ENCODE measurements around the gene ZRANB3.
A peak's percentile ranks its signal among the peaks of the same experiment; 100 is the strongest.

Gene ZRANB3

DNA sequence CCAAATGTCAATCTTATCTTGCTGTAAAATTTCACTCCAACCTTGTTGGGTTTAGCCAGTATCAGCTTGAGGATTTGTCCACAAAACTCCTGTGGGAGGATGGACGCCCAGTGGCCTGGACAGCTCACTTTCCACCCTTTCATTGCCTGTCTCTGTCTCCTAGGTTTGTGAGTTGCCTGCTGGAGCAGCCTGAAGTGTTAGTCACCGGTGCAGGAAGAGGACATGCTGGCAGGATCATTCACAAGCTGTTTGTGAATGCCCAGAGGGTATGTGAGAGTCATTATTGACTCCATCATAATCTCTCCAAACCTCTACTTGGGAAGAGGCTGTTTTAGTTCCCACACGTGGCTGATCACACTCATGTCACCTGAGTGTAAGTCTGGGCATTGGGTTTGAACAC lies 366.6 kb downstream of the ZRANB3 start:
- H3K4me3 Mint-ChIP-seq: no peak overlapping the region
- H3K36me3 Mint-ChIP-seq: peaks cover 26% of the 10 kb centered on the region
- no peak overlapping the region for H3K27ac Mint-ChIP-seq
- no peaks in the 10 kb centered on the region for H3K27me3 Mint-ChIP-seq
- H3K4me1 Mint-ChIP-seq: peaks cover 18% of the 10 kb centered on the region
- no peaks in the 10 kb centered on the region for H3K9me3 Mint-ChIP-seq

DNA sequence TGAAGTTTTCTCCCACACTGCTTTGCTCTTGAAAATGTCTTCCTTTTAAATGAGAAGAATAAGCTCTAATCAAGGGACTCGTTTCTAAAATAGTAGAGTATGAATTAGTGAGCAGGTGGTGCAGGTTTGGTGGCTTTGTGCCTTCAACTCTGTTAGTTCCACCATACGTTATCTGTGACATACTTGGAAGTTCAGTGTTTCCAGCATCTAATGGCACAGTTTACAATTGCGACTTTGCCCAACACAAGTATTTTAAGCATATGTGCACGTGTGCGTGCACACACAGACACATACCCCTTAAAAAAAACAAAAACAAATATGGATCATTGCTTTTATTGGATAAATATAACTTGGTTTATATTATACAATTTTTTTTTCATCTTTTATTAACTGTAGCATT lies 367.1 kb downstream of the ZRANB3 start:
- Mint-ChIP-seq H3K4me3 (no peak overlapping the region), H3K36me3 (peaks cover 24% of the 10 kb centered on the region), H3K27ac (no peak overlapping the region), H3K27me3 (no peaks in the 10 kb centered on the region), H3K9me3 (no peaks in the 10 kb centered on the region), H3K4me1 (peaks cover 16% of the 10 kb centered on the region)

DNA sequence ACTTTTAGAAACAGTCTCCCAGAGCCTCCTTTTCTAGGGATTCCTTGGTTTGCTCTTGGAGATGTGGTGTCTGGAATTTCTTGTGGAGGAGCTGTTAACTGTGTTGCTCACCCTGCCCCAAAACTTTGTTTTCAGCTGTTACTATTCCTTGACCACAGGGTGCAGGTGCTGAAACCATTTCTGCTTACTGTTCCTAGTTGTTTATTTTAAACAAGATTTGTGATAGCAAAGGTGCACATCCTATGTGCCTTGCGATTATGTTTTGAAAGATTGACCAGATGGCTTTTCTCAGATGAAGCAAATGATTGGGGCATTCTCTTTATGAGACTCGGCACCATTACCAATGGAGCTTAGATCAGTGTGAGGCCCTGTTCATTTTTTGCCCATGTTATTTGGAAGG lies 367.7 kb downstream of the ZRANB3 start:
- Mint-ChIP-seq H3K36me3 (peaks cover 25% of the 10 kb centered on the region), H3K27me3 (no peaks in the 10 kb centered on the region), H3K4me3 (no peak overlapping the region), H3K27ac (peak overlapping the region; percentile 79), H3K9me3 (no peaks in the 10 kb centered on the region), H3K4me1 (peaks cover 16% of the 10 kb centered on the region)

DNA sequence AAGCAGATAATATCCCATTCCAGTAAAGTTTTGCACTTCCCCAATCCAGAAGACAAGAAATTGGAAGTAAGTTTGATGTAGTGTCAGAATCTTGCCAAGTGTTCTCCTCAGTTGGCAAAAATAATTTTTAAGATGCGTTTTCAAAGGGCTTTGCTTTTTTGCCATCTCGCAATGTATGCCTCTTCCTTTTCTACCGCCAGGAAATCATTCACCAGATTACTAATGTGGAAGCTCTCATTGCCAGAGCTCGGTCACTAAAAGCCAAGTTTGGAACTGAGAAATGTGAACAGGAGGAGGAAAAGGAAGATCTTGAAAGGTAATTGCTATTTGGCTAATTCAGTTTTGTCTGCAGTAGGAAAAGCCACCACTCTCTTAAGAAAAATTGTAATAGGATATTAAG lies 368.2 kb downstream of the ZRANB3 start:
- peaks cover 16% of the 10 kb centered on the region for H3K4me1 Mint-ChIP-seq
- no peaks in the 10 kb centered on the region for H3K27me3 Mint-ChIP-seq
- H3K4me3 Mint-ChIP-seq: no peak overlapping the region
- H3K9me3 Mint-ChIP-seq: no peaks in the 10 kb centered on the region
- peaks cover 25% of the 10 kb centered on the region for H3K36me3 Mint-ChIP-seq
- no peak overlapping the region for H3K27ac Mint-ChIP-seq

DNA sequence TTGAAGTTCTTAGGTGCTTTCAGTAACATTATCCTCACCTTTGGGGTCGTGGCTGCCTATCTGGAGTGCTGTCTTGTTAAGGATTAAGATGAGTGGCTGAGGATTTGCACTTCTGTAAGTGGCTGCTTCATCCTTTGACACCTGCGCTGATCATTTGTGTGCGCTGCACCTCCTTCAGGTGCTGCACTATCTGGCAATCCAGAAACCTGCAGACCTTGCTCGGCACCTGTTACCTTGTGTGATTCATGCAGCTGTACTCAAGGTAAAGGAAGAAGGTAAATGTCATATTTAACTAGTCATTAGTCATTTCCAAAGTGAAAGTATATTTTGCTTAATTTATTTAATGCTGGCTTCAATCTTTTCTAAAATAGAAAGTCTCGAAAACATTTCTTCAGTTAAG lies 368.6 kb downstream of the ZRANB3 start:
- peaks cover 16% of the 10 kb centered on the region for H3K4me1 Mint-ChIP-seq
- peaks cover 23% of the 10 kb centered on the region for H3K36me3 Mint-ChIP-seq
- H3K9me3 Mint-ChIP-seq: no peaks in the 10 kb centered on the region
- H3K27ac Mint-ChIP-seq: no peak overlapping the region
- H3K27me3 Mint-ChIP-seq: no peaks in the 10 kb centered on the region
- no peak overlapping the region for H3K4me3 Mint-ChIP-seq

DNA sequence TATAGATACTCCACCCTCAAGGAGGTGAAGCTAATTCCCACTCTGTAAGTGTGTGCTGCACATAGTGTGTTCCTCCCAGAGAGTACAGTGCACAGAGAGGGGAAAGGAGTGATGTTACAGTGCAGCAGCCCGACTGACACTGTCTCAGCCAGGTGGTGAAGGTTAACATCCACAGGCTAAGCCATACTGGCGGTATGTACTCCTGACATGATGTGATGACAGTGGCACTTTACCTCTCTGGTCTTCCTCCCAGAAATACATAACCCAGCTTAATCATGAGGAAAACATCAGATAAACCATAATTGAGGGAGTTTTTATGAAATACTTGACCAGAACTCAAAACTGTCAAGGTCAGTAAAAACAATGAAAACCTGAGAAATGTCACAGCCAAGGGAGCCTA lies 371.8 kb downstream of the ZRANB3 start:
- Mint-ChIP-seq H3K27ac (no peak overlapping the region), H3K4me1 (peaks cover 36% of the 10 kb centered on the region), H3K4me3 (no peak overlapping the region), H3K27me3 (no peaks in the 10 kb centered on the region), H3K9me3 (no peaks in the 10 kb centered on the region), H3K36me3 (peaks cover 40% of the 10 kb centered on the region)

DNA sequence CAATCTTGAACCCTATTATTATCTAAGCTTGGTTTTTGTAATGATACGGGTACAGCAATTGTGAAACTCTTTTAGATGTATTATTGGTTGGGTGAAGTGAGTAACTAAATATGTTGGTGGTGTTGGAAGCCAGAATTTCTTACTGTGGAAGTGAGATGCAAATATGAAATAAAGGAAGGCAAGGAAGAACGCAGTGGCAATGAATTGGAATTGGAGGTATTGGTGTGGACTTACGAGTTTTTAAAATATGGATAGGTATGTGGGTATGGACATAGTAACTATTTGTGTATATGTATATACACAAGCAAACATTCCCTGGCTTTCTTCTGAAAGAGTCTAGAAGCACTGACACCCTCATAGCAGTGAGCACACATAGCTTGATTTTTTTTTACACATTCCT lies 373.2 kb downstream of the ZRANB3 start:
- Mint-ChIP-seq H3K4me3 (no peak overlapping the region), H3K27me3 (no peaks in the 10 kb centered on the region), H3K4me1 (peaks cover 33% of the 10 kb centered on the region), H3K9me3 (no peaks in the 10 kb centered on the region), H3K36me3 (peaks cover 42% of the 10 kb centered on the region), H3K27ac (no peak overlapping the region)

DNA sequence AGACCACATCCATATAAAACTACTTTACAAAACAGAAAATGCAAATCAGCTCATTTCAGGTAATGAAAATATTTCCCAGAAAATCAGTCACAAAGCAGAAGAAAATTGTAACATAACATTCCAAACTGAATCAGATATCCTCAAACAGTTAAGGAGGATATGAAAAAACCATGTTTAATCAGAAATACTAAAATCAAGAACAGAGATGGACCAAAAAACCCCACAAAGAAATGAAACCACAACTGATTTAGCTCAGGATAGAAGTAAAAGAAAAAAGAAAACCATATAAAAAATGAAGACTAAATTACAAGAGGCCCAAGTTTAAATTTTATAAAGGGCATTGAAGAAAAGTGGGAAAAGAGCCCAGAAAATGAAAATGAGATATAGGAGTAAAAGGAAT lies 376.1 kb downstream of the ZRANB3 start:
- Mint-ChIP-seq H3K4me1 (peaks cover 44% of the 10 kb centered on the region), H3K36me3 (peaks cover 46% of the 10 kb centered on the region), H3K9me3 (no peaks in the 10 kb centered on the region), H3K27me3 (no peaks in the 10 kb centered on the region), H3K4me3 (no peak overlapping the region), H3K27ac (no peak overlapping the region)

DNA sequence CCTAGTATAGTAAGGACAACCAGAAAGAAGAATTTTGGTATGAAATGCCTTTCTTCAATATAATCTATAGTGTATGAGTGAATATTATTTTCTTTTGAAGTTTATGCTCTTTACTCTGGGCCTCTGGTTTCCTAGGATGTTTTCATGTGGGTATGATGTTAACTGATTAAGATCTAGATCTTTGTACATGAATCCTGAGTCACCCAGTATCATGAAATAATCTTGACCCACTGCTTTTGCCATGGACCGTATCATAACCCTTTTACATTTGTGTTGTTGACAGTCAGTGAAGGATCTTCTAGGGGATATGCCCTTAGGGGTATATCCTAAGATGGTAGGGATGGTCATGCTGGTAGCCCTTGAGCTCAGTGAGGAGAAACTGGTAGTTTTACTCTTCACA lies 378.7 kb downstream of the ZRANB3 start:
- Mint-ChIP-seq H3K9me3 (no peaks in the 10 kb centered on the region), H3K27ac (peak overlapping the region; percentile 23), H3K36me3 (peaks cover 28% of the 10 kb centered on the region), H3K4me1 (peaks cover 40% of the 10 kb centered on the region), H3K27me3 (no peaks in the 10 kb centered on the region), H3K4me3 (no peak overlapping the region)

DNA sequence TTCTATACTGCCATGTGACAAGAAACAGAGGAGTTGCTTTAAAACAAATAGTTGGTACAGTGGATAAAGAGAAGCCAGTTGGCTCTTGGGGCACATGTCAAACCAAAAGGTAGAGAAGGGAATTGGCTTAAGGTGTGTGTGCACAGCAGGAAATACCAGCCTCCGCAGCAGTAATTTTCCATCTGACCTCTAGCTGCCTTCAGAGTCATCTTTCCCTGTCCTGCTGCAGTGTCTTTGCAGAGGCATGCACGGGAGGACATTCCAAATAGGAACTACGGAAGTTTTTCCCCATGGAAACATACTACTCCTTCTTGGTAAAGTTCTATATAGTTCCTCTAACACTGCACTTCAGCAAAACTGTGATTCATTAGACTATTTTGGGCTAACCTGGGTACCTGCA lies 379.4 kb downstream of the ZRANB3 start:
- H3K27me3 Mint-ChIP-seq: no peaks in the 10 kb centered on the region
- no peak overlapping the region for H3K4me3 Mint-ChIP-seq
- H3K27ac Mint-ChIP-seq: no peak overlapping the region
- H3K4me1 Mint-ChIP-seq: peaks cover 40% of the 10 kb centered on the region
- H3K36me3 Mint-ChIP-seq: peaks cover 25% of the 10 kb centered on the region
- no peaks in the 10 kb centered on the region for H3K9me3 Mint-ChIP-seq

DNA sequence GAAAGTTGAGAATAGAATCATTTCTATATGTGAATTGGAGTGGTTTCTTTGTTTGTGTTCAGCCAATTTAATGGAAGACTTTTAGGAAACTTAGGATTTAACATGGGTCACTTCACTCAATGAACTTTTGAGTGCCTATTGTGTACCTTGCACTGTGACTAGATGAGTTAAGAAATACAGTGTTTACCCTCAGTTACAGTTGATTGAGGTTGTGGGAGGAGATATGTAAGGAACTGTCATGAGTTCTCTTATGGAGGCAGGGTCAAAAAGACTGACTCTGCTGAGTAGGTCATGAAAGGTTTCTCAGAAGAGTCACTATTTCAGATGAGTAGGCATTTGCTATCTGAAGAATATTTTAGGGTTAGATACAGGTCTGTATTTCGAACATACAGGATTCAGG lies 380.3 kb downstream of the ZRANB3 start:
- Mint-ChIP-seq H3K4me1 (peaks cover 35% of the 10 kb centered on the region), H3K4me3 (no peak overlapping the region), H3K27me3 (no peaks in the 10 kb centered on the region), H3K36me3 (peaks cover 22% of the 10 kb centered on the region), H3K9me3 (no peaks in the 10 kb centered on the region), H3K27ac (no peak overlapping the region)

DNA sequence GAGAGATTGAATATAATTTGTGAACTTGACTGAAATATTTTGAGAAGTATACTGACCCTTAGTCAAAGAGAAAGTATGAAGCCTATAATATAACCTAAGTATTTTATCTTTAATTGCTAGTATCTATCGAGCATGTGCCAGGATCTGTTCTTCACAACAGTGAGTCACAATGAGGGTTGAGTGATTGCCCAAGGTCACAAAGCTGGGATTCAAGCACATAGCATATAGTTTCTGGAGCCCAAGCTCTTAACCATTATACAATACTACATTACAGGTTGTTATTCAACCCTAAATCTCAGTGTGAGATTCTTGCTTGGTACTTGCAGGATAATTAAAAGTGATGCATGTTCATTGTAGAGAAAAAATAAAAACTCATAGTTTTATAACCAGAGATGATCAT lies 381.8 kb downstream of the ZRANB3 start:
- Mint-ChIP-seq H3K4me1 (peaks cover 20% of the 10 kb centered on the region), H3K9me3 (no peaks in the 10 kb centered on the region), H3K27me3 (no peaks in the 10 kb centered on the region), H3K27ac (no peak overlapping the region), H3K36me3 (peaks cover 10% of the 10 kb centered on the region), H3K4me3 (no peak overlapping the region)

DNA sequence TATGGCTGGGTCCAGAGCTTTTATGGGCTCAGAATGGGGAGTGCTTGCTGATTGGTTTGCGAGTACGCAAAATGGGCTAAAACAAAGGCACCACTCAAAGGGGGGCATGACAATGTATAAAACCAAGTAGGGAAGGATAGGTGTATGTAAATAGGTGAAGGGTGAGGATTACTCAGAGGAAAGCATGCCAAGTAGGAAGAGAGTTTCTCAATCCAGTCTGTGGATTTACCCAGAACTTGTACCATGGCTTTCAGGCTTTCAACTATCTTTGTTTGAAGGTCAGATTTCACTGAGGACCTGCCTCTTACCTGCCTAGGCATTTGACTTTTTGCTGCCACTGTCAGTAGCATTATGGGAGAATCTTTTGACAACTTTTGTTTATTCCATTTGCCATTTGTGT lies 386.7 kb downstream of the ZRANB3 start:
- Mint-ChIP-seq H3K27ac (no peak overlapping the region), H3K36me3 (peaks cover 33% of the 10 kb centered on the region), H3K27me3 (no peaks in the 10 kb centered on the region), H3K4me1 (peaks cover 3% of the 10 kb centered on the region), H3K9me3 (peaks cover 6% of the 10 kb centered on the region), H3K4me3 (no peak overlapping the region)

DNA sequence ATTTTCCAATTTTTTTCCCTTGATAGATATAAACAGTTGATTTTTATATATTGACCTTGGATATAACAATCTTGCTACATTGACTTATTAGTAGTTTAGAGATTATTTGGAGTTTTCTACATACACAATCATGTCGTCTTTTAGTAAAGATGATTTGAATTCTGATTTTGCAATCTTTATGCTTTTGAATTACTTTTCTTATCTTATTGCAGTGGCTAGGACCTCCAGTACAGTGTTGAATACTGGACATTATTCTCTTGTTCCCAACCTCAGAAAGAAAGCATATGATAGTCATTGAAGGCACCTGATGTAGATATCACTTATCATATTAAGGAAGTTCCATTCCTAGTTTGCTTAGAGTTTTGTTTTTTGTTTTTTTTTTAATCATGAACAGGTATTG lies 388.7 kb downstream of the ZRANB3 start:
- no peaks in the 10 kb centered on the region for H3K27me3 Mint-ChIP-seq
- H3K4me3 Mint-ChIP-seq: no peak overlapping the region
- no peak overlapping the region for H3K27ac Mint-ChIP-seq
- peaks cover 6% of the 10 kb centered on the region for H3K9me3 Mint-ChIP-seq
- H3K4me1 Mint-ChIP-seq: peaks cover 3% of the 10 kb centered on the region
- peaks cover 33% of the 10 kb centered on the region for H3K36me3 Mint-ChIP-seq

DNA sequence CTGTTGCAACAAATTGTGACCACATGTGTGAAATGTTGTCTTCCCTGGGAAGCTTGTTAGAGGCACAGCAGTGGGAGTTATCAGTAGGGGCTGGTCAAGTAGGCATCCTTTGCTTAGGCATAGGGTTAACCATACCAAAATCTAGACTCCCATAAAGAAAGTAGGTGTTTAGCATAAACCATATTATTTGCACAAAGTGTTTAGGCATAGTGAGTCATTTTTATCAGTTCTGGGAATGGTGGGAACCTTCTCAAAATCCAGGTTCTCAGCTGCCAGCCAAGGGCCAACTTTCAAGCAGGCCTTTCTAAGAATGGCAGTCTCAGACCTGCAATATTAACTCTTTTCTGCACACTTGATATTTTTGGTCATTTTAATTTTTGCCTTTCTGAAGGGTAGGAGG lies 390.4 kb downstream of the ZRANB3 start:
- no peaks in the 10 kb centered on the region for H3K27me3 Mint-ChIP-seq
- H3K27ac Mint-ChIP-seq: no peak overlapping the region
- peaks cover 3% of the 10 kb centered on the region for H3K4me1 Mint-ChIP-seq
- peaks cover 41% of the 10 kb centered on the region for H3K36me3 Mint-ChIP-seq
- no peak overlapping the region for H3K4me3 Mint-ChIP-seq
- H3K9me3 Mint-ChIP-seq: peaks cover 6% of the 10 kb centered on the region

DNA sequence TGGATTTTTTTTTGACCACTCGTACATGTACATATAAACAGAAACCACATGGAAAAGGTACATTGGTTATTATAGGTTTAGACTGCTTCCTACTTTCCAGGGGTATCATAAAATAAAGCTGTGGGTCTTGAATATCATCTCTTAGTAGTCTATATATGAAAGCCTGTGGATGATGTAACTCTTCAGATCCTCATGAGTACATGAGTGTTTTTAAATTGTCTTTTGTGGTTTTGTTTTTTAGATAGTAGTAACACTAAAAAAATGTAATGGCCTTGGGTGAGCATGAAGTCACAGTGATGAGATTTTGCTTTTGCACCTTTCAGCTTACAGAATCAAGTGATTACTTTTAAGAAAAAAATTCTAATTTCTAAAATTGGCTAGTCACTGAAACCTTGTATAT lies 398.7 kb downstream of the ZRANB3 start:
- Mint-ChIP-seq H3K9me3 (no peaks in the 10 kb centered on the region), H3K4me1 (peaks cover 12% of the 10 kb centered on the region), H3K4me3 (no peak overlapping the region), H3K27ac (peak overlapping the region; percentile 75), H3K27me3 (no peaks in the 10 kb centered on the region), H3K36me3 (peaks cover 40% of the 10 kb centered on the region)

DNA sequence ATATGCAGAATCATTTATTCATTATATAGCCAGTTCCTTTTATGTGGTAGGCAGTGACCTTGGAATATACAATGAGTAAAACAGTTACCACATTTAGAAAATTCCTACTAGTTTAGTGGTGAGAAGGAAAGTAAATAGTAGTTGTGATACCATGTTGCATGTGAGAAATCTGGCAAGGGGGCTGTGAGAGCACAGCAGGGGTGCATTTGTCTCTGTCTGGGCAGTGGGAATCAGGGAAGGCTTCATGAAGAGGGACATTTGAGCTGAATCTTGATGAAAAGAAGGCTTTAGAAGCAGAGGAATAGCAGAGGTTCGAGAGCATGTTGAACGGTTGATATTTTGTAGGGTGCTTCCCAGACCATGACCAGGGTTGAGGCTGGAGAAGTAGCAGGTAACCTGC lies 400.3 kb downstream of the ZRANB3 start:
- peaks cover 35% of the 10 kb centered on the region for H3K36me3 Mint-ChIP-seq
- no peaks in the 10 kb centered on the region for H3K9me3 Mint-ChIP-seq
- no peak overlapping the region for H3K27ac Mint-ChIP-seq

More for the DNA sequence above, 400.3 kb downstream of the ZRANB3 start:
- Mint-ChIP-seq H3K4me3 (no peak overlapping the region), H3K27me3 (no peaks in the 10 kb centered on the region), H3K4me1 (peaks cover 13% of the 10 kb centered on the region)
